Frontal cortex (tissue), 4 donors: ENCODE measurements around the gene SEMA5A. TPM values are rescaled to one million over a fixed set of nuclear protein-coding genes. Genes with fewer than 3 reads are reported as not detected.

Experiments
- DNase-seq, 2 donors: peaks; one replicate each; pipeline ENCODE4 v3.0.0; 2012; ENCODE audit warnings: low spot score in 2 of 2
- FAIRE-seq: peaks from 2 replicates; lab custom pipeline; 2012; peaks lifted over from hg19 to GRCh38; lab: Jason Lieb, UNC
- total RNA-seq: library from RNA; depleted of rRNA; stranded (reverse); fragments of >200 nt; gene quantifications from one replicate; pipeline ENCODE4 v1.2.3, GENCODE V29; 2014
- donor health status: control.
- donor health status: control.
- donor health status: control.

The SEMA5A gene
- total RNA-seq, 1 donor from 2014 or later = 9.0 TPM

DNA sequence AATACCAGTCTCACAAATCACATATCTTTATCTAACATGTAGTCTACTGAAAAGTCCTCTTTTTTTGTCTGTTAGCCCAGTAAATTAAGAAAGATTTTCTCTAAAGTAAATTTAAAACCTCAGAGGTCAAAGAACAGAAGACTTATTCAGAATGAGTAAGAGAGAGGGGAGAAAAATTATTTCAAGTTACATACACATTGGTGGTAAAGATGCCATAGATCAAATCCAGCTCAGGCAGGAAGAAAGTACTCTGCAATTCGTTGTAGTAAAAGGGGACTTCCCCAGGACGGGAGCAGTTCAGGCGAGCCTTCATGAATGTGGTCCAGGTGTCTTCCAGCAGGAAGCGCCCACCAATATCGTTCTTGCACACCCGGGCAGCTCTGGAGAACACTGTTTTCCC, 344.1 kb downstream of the SEMA5A start:
- FAIRE-seq (no peak), DNase-seq (no peak)

DNA sequence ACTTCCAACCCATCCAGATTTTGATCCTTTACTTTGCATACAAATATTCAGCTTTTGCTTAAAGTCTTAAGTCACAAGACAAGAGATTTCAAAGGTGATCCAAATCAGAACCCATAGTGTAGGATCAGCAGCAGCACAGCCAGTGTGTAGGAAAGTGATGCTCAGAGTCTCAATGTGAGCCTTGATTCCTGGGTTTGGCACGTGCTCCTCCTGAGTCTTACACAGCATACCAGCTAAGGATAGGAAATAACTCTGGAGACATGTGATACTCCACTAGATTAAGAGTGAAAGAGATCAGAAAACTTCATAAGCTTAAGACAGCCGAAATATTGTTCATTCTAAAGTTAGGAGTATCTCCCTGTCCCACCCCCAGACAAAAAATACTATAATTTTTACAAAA, 344.9 kb downstream of the SEMA5A start:
- FAIRE-seq (no peak), DNase-seq (no peak)

DNA sequence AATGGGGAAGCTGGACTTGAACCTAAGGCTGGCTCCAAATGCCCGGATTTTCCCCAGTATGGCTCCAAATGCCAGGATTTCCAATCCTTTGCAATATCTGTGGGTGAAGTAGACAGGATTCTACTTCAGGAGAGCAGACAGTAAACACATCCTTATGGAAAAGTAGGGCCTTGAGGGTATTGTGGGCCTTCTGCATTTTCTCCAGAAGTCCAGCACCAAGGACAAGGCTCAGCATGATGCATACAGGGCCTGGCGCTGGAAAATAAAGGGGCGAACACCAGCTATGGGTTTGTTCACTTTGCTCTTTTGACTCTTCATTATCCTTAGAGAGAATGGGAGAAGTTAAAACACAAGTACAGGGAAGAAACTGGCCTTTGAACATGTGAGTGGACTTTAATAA, 347.5 kb downstream of the SEMA5A start:
- no peak for DNase-seq
- FAIRE-seq = no peak

GRCh38 chr5:9197881-9198260, 348.0 kb downstream of the SEMA5A start:
- FAIRE-seq (no peak), DNase-seq (no peak)

DNA sequence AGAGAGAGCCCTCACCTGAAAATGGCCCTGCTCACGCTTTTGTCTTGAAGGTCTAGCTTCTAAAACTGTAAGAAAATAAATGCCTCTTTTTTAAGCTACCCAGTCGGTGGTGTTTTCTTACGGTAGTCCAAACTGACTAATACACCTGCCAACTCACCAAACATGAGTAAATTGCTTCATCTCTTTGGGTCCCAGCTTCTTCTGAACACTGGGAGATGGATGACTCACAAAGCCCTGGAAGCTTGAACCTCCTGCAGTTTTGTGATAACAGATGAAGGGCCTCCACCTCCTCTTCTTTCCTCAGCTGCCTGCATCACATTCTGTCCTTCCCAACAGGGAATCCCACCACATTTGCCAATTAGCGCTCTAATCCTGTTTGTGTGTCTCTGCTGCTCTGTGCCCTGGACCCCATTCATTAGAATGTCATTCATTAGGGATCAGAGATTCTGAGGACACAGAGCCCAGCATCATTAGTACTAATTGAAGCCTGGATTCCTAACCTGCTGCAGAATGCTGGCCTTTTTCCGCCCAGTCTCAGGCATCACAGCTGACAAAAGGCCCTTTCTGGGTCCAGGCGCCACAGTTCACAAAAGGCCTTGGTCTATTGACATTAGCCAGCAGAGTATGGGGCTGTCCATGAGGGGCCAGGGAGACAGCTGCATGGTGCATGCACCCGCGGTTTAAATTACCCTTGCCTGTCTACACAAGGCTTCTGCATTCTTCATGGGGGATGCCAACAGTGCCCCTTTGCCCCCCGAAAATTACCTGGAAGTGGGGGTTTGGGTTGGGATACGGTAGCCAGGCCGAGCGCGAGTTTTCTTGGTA, 349.3 kb downstream of the SEMA5A start:
- DNase-seq = peak in 1 of 2 donors; percentile 14
- FAIRE-seq = no peak

- FAIRE-seq (no peak), DNase-seq (no peak)
Observed at GRCh38 chr5:9194509-9194908, 351.4 kb downstream of the SEMA5A start.

DNA sequence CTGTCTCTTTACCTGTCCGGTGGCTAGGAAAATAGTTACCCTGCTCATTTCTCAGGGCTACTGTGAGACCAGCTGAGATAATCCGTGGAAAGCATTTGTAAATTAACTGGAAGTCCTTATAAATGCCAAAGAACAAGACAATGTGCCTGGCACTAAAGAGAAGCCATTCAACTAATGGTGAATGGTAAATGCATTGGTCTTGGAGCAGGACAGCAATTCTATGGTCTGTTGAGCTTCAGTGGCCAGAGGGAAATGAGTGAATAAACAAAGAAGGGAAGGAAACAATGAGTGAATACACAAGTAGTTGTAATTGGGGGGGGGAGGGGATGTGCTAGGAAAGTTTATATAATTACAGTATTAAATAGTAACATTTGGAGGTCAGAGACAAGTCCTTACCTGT, 353.6 kb downstream of the SEMA5A start:
- FAIRE-seq (no peak), DNase-seq (peak in 1 of 2 donors; percentile 11)

GRCh38 chr5:9189681-9190080, 356.2 kb downstream of the SEMA5A start:
- FAIRE-seq (no peak), DNase-seq (no peak)

DNA sequence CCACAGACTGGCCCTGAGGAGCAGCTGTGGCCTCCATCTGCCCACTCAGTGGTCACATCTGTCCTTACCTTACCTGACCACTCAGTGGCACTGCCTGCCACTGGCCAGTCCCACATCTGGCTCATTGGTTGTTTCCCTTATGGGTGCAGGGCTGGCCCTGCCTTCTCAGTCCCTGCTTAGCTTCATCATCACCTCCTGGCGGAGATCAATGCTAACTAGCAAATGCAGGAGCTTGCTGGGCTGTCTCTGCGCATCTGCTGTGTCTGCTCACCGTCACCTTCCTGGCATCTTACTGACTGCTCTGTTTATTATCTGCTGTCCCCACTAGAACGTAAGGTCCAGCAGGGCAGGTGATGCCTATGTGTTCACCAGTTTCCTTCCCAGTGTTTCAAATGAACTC, 356.9 kb downstream of the SEMA5A start:
- no peak for DNase-seq
- FAIRE-seq = no peak

GRCh38 chr5:9188131-9188530, 357.7 kb downstream of the SEMA5A start:
- FAIRE-seq (no peak), DNase-seq (no peak)

DNA sequence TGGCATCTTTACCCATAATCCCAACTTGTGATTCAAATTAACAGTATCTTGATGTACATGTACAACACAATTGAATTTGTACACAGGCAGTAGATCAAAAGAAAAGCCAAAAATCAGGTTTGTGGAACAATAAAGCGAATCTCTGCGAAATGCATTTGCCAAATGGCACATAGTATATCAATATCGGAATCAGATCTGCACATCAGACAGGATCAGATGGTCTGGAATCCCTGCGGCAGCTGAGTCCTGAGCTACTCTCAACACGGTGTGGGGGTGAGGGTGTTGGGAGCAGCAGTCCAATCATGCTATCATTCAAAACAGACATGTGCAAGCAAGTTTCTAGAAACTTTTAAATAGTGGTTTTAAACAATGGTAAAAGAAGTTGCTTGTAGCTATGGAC, 358.3 kb downstream of the SEMA5A start:
- FAIRE-seq (no peak), DNase-seq (no peak)

DNA sequence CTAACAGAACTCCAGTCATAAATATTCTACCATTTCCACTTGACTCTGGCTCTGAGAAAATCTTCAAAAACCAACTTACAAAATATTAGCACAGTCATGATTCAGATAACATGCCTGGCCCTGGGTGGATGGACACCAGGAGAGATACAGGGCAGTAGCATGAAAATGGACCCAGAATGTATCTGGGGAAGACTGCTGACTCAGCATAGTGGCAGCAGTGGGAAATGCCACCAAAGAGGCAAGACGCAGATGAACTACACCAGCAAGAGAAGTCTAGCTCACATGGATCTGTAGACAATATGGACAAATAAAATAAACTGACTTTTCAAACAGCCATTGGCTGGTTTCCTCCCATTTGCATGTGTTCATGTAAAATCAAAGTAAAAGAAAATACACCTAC, 359.8 kb downstream of the SEMA5A start:
- DNase-seq = no peak
- no peak for FAIRE-seq

- FAIRE-seq (no peak), DNase-seq (no peak)
Observed at GRCh38 chr5:9183992-9184391, 361.9 kb downstream of the SEMA5A start.

DNA sequence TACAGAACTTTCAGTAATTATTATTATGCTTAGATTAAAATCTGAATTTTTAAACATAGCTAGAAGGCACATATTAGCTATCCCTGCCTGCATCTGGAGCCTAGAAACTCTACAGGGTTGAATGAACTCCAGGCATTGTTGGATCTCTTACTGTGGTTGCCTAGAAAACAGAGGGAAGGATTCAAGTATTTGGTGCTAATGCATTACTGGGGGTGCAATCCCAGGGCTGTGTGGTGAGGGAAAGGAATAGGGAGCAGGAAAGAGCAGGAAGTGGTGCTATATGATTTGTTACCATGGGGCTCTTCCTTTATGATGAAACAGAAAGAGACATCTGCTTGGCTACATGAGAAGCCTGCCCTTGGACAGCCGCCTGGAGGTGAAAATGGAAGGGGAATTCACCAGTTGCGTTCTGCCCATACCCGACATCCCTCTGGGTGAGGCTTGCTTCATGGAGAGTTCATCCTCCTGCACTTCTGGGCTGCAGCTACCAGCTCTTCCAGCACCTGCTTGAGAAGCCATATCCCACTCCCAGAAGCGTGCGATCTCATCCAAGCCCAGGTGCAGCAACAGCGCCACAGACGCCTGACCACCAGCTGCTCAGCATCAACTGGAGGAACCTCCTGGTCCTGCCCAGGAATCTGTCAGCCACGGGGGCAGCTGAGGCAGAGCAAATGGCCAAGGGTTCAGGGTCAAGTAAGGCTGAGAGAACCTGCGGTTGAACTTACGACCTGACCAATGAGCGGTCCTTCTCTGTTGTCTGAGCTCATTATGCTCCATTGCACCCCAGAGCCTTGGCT, 362.8 kb downstream of the SEMA5A start:
- no peak for DNase-seq
- no peak for FAIRE-seq

DNA sequence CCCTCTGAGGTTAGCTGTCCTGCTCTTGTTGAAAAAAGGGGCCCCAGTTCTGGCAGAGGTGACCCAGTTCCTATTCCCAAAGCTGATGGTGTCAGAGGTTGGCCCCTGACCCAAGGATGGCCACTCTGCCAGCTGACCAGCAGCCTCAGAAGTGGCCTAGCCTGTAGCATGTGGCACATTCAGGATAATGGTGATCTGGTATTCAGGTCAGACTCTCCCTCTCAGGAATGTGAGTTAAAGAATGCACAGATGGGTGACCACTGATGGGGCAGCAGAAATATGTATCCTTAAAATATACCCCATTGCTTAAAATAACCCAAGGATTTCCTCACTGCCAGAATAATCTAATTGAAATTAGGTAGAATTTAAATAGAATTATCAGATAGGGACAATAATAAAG, 369.2 kb downstream of the SEMA5A start:
- FAIRE-seq = no peak

DNA sequence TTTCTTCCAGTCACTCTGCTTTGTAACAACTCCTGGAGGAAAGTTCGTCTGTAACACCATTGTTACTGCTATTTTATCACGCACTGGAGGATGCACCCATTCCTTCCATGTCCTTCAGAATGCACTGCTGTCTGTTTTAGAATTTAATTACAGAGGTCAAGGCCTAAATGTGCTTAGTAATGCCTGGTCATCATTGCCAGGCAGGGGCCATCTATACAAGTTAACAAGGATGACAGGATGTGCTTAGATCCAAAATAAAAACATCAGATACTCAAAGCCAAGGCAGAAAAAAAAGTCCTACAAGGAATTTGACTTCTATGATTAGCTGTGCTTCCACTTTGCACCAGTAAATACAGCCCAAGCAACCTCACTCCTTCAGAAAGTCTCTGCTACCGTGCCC, 371.4 kb downstream of the SEMA5A start:
- no peak for DNase-seq

More for the DNA sequence above, 369.2 kb downstream of the SEMA5A start:
- no peak for DNase-seq

GRCh38 chr5:9173281-9174048, 372.4 kb downstream of the SEMA5A start:
- FAIRE-seq (no peak), DNase-seq (no peak)

More for the DNA sequence above, 371.4 kb downstream of the SEMA5A start:
- FAIRE-seq = no peak

- FAIRE-seq = no peak
- no peak for DNase-seq
Observed at GRCh38 chr5:9170026-9170425, 375.8 kb downstream of the SEMA5A start.

GRCh38 chr5:9169557-9169902, 376.3 kb downstream of the SEMA5A start:
- FAIRE-seq = no peak
- DNase-seq = no peak

GRCh38 chr5:9168791-9169556, 376.9 kb downstream of the SEMA5A start:
- DNase-seq (no peak), FAIRE-seq (no peak)
